Measurements from ENCODE around the gene FOXN1.
"Not testable (repeated sequence)": the region's sequence is repeated elsewhere in the genome, so short reads cannot be mapped to it uniquely, and the experiment has no call there.

Gene FOXN1

GRCh38 chr17:28549236-28550132, 43.3 kb downstream of the FOXN1 start:
- DNase-seq = no peak

DNA sequence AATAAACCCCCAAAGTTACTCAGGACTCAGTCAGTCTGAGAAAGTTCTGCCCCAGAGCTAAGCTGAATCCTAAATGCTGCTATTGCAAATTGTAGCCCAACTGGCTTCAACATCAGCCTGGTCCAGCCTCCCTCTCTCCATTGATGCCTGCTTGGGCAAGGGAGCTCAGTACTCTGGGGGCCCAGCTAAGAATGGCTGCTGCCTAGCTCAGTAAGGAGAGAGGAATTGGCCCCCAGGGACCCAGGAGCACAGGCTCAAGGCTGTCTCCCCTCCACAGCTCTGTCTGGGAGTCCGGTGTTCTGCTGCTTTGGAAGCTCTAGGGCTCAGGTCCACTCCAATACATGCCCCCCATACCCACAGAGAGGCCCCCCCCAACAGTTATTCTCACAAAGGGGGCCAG, 44.7 kb downstream of the FOXN1 start:
- no peak for DNase-seq

DNA sequence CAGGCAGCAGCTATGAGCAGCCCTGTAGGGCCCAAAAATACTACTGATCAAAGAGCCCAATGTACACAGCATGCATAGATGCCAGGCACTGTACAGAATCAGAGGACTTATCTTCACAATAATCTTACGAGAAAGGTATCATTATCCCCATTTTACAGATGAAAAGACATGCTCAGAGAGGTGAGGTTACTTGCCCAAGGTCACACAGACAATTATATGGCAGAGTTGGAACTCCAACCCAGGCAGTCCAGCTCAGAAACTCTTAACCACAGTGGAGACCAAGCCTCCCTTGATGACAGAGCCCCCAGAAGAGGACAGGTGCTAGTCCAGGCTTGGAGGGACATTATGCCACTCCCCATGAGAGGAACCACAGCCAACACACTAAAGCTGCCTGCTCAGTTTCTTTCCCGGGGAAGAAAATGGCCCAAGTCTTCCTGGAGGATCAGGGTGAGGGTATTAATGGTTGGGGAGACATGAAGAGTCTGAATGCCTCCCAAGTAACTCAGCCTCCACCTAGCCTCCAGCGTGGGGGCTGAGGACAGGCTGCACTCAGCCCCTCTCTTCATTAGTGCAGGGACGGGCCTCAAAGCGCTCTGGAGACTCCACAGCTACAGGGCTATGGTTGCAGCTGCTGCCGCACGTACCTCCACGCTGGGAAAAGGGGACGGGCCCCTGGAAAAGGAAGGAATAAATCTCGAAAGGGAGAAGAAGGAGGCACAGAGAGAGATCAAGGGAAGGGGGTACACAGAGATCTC, 45.5 kb downstream of the FOXN1 start:
- no peak for DNase-seq

DNA sequence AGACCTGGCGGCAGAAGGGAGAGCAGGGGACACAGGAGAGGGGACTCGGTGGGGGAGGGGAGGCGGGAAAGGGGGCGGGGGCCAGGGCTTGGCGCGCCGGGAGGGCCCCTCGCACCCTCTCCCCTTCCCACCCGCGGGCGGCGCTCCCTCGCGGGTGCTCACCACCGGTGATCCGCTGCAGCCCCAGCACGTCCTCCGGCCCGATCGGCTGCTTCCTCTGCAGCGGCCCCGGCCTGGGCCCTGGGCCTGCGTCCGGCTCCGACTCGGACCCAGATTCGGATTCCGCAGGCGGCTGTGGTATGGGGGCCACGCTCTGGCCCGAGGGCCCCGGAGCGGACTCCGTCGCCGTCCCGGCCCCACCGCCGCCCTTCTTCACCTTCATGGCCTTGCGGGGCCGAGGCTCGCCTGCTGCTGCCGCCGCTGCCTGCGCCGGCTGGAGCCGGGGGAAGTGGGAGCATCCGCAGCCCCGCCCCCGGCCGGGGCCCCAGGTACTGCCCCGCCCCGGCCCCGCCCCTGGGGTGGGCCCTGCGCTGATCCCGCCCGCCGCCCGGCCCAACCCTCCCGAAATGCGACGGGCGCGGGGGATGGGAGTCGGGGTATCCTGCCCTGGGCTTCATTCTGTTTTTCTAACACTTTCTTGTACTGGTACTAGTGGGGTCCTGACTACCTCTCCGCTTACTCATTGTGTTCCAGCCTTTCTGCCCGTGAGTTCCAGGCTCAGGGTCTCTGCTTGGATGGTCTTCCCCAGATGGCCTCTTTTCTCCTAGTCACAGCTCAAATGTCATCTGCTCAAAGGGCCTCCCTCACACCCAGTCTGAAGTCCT, 46.2 kb downstream of the FOXN1 start, which contains the start of gene UNC119:
Gene UNC119, minus strand, starts transcription at position 449 of the 824 bp plus-strand sequence. Its CDS starts 67 bp downstream, at position 382.
- peak; percentile 54 to 59 for DNase-seq

DNA sequence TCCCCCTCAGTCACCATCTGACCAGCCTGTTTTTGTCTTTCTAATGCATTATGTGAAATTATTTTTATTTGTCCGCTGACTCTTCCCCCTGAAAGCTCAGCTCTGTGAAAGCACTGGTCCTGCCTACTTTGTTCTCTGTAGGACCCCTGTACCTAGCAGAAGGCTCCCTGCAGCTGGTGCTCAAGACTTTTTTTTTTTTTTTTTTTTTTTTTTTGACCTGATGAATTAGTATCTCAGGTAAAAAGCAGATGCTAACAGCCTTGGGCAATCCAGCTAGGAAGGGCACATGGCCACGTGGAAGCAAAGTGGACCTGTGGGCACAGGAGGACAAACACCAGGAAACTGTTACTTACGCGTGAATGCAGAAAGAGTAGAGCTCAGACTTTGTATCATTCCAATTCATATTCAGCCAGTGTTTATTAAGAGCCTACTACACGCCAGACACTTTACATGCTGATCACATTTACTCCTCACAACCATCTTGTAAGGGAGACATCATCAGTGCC, 46.9 kb downstream of the FOXN1 start:
- DNase-seq = no peak

- no peak for DNase-seq
Measured at GRCh38 chr17:28554565-28554964, 48.4 kb downstream of the FOXN1 start.

DNA sequence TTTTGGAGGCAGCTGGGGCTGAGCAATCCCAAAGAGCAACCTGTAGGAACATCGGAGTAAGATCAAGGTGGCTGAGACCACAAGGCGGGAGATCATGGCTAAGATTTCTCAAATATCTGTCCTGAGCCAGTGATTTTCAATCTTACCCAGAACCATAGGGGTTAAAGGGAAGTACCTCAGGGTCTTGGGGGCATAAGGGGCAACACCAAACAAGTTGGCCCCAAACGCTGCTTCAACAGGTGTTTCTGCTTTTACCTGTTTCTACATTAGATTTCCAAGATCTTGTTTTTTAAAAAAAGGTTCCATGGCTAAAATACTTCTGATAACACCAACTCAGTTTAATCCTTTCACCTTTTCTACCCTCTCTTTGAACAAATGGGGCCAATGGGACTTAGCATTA, 48.9 kb downstream of the FOXN1 start:
- no peak for DNase-seq

- DNase-seq = no peak
Measured at GRCh38 chr17:28563475-28563874, 57.3 kb downstream of the FOXN1 start.

DNA sequence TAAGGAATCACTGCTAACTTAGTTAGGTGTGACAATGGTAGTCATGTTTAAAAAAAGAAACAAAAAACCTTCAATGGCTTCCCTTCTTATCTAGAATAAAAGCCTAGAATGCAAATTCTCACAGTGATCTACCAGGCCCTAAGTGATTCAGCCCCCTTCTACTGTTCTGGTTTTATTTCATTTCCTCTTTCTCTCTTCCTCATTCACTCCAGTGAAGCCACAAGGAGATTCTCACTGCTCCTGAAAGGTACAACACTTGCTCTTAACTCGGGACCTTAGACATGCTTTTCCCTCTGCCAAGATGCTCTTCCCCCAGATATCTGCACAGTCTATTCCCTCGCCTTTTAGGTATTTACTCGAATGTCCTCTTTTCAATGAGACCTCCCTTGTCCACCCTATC, 61.5 kb downstream of the FOXN1 start:
- no peak for DNase-seq

DNA sequence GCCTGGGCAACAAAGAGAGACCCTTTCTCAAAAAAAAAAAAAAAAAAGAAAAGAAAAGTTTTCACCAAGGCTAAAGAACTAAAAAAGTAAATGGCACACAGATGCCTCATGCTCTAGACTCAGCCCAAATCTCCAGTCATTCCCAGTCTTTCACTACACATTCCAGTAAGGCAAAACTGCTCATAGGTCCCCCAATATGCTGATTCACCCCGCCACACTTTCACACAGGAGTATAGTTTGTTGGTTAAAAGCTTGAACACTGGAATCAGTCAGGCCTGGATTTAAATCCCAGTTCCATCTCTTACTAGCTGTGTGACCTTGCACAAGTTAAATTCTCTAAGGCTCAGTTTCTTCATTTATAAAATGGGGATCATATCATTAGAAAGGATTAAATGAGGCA, 63.3 kb downstream of the FOXN1 start:
- DNase-seq = no peak

GRCh38 chr17:28570716-28571360, 64.7 kb downstream of the FOXN1 start:
- DNase-seq = no peak

GRCh38 chr17:28571361-28572122, 65.4 kb downstream of the FOXN1 start, which contains the start of gene PIGS:
TSS of gene PIGS (minus strand) at chr17:28571524. CDS start at chr17:28571496, 28 bp downstream.
- DNase-seq = peak; percentile 92 to 95

- DNase-seq = no peak
Measured at GRCh38 chr17:28572259-28573039, 66.3 kb downstream of the FOXN1 start.

DNA sequence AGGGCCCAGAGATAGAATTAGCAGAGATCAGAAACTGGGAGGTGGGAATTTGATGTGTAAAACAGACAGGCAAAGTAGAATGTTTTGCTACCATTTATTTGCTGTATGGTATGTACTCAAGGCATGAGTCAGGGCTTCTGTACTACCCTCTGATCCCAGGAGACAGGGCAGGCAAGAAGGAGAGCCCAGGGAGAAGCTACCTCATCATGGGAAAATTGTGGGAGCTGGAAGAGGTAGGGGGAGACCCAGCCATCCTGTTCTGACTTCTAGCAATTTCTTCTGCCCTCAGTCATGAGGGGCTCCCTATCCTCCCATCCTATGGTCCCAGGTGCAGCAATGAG, 66.9 kb downstream of the FOXN1 start:
- DNase-seq = no peak

DNA sequence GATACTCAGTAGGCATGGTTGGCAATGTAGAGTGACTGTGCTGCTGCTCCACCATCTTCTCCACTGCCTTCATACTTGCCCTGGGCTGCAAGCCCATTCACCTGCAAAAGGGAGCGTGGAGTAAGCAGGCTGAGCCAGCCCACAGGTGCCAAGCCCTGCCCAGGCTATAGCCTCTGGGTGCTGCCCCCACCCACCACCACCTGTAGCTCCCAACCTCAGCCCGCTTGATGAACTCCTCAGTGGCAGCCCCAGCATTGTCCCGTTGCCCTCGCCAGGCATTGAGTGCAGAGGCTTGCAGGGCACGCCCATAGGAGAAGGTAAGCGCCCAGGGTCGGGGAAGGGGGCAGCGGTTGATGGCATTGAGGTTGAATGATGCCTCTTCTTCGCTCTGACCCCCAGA, 67.4 kb downstream of the FOXN1 start:
- no peak for DNase-seq

GRCh38 chr17:28573966-28574480, 67.9 kb downstream of the FOXN1 start:
- DNase-seq = no peak

DNA sequence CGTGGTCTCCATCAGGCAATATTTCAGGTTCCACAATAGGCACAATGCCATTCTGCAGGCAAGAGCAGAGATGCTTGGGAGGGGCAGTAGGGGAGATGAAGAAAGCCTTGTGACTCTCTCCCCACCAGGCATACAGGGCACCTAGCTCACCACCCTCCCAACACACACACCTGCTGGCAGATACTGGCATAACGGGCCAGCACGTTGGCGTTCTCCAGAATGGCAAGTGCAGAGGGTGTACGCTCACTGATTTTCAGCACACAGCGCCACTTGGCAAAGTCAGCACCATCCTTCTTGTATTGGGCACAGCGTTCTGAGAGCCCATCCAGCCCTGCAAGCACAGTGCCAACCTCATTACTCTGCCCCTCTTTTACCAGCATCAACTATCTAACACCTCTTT, 68.4 kb downstream of the FOXN1 start:
- no peak for DNase-seq

- peak; percentile 31 to 51 for DNase-seq
Measured at GRCh38 chr17:28575126-28575795, 69.1 kb downstream of the FOXN1 start.

- not testable (repeated sequence) for DNase-seq
Measured at GRCh38 chr17:28576016-28576415, 69.9 kb downstream of the FOXN1 start.

Data from hippocampal formation (tissue), 2 donors.